Testis (tissue), 2 donors: Measurements from ENCODE around the gene SBK2.

Experiments
- POLR2A ChIP-seq: fragments of 450-650 bp; IDR thresholded peaks from one replicate; pipeline ENCODE4 v1.6.1; 2017; ENCODE audit warnings: antibody characterized with exemption, mild to moderate bottlenecking, moderate library complexity
- TF ChIP-seq, protein P1 (sequence below), 3 experiments: fragments of 450-650 bp in 2 of 3; fragments of 200-600 bp in 1 of 3; sonication (generic) in 1 of 3; IDR thresholded peaks; one replicate each; pipeline ENCODE4 v1.5.1; 2016 to 2019; ENCODE audit warnings: antibody characterized with exemption in 3 of 3, mild to moderate bottlenecking in 2 of 3, moderate library complexity in 1 of 3

GRCh38 chr19:55516878-55517620 is 19.9 kb downstream of the SBK2 start:
- no peak for TF ChIP-seq POLR2A
- TF ChIP-seq, protein P1, sequence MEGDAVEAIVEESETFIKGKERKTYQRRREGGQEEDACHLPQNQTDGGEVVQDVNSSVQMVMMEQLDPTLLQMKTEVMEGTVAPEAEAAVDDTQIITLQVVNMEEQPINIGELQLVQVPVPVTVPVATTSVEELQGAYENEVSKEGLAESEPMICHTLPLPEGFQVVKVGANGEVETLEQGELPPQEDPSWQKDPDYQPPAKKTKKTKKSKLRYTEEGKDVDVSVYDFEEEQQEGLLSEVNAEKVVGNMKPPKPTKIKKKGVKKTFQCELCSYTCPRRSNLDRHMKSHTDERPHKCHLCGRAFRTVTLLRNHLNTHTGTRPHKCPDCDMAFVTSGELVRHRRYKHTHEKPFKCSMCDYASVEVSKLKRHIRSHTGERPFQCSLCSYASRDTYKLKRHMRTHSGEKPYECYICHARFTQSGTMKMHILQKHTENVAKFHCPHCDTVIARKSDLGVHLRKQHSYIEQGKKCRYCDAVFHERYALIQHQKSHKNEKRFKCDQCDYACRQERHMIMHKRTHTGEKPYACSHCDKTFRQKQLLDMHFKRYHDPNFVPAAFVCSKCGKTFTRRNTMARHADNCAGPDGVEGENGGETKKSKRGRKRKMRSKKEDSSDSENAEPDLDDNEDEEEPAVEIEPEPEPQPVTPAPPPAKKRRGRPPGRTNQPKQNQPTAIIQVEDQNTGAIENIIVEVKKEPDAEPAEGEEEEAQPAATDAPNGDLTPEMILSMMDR (IDR thresholded peaks at IDR 0.05), result peak; percentile 75 to 96 (median 87)
